T1000 (cell line): ENCODE measurements around the gene DOCK7.
"Not testable (repeated sequence)": the region's sequence is repeated elsewhere in the genome, so short reads cannot be mapped to it uniquely, and the experiment has no call there.

Experiments used
- DNase-seq: peaks from one replicate; lab custom pipeline; 2025; ENCODE audit warnings: mixed read lengths; lab: John Stamatoyannopoulos, UW

Gene DOCK7

DNA sequence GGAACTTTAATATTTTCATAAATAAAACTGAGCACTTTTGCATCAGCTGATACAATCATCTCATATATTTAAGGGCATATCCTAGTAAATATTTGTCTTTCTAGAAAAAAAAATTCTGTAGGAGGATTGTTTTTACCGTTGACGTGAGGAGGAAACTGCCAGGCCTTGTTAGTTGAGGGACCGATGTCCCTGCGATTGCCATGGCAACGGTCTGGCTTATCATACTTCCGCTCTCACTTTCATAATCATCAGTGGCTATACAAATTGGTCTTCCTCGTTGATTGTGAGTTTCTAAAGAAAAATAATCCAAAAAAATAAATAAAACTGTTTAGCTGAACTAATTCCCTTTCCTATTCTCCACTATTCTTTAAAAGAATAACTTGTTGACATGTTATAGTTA, 160.2 kb downstream of the DOCK7 start:
- DNase-seq = no peak

DNA sequence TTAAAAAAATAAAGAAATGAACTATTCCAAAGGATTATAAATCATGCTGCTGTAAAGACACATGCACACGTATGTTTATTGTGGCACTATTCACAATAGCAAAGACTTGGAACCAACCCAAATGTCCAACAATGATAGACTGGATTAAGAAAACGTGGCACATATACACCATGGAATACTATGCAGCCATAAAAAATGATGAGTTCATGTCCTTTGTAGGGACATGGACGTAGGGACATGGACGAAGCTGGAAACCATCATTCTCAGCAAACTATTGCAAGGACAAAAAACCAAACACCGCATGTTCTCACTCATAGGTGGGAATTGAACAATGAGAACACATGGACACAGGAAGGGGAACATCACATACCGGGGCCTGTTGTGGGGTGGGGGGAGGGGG, 160.8 kb downstream of the DOCK7 start:
- not testable (repeated sequence) for DNase-seq

GRCh38 chr1:62523860-62524259, 164.3 kb downstream of the DOCK7 start:
- DNase-seq = no peak

DNA sequence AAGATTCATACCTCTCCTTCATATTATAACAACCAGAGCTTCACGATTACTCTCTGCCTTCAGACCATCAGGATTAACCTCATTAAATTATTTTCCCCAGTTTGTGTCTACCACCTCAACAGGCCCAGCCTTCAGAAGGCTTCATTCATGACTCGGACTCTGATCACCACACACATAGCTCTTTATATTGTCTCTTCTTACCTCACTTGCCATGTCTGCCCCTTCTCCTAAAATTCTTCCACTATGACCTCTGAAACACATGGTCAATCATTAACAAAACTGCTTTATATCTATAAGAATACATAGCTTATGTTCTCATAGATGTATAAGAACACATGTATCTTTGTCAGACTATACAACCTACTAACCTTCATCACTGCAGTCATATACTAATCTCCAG, 171.6 kb downstream of the DOCK7 start:
- no peak for DNase-seq

DNA sequence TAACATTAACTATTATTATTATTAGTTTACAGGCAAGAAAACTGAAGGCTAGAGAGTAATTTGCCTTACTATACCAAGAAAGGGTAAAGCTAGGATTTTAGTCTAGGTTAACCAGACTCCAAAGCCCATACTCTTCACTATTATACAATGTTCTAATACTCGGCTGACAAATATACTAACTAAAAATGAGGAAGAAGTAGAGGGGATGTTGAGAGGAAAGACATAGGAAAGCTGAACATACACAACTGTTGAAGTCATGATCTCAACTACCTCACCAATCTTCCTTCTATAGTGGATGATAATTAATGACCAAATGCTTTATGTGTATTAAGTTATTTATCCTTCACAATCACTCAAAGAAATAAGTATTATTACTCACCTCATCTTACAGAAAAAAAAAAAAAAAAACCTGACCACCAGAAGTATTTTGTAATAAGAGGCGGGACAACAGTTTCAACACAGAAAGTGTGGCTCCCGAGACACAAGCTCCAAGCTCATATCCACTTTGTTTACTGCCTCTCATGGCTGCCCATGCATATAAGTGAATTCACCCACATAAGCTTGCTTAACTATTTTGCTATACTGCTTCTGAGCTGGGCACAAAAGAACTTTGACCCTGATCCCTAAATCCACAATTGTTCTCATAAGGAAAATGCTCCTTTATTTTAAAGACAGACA, 173.3 kb downstream of the DOCK7 start:
- DNase-seq = no peak

DNA sequence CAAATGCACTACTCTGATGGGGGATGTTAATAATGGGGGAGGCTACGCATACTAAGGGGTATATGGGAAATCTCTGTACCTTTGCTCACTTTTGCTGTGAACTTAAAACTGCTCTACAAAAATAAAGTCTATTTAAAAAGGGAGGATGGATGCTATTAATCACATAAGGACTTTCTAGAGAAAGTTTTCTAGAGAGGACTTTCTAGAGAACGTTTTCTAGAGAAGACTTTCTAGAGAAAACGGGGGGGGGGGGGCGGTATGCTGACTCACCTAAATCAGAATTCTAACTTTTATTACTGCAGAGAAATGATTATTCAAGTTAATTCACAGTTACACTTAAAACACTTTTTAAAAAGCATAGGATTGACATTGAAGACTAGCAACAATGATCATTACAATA, 175.2 kb downstream of the DOCK7 start:
- no peak for DNase-seq

- DNase-seq = no peak
Measured at GRCh38 chr1:62509028-62509427, 179.2 kb downstream of the DOCK7 start.

DNA sequence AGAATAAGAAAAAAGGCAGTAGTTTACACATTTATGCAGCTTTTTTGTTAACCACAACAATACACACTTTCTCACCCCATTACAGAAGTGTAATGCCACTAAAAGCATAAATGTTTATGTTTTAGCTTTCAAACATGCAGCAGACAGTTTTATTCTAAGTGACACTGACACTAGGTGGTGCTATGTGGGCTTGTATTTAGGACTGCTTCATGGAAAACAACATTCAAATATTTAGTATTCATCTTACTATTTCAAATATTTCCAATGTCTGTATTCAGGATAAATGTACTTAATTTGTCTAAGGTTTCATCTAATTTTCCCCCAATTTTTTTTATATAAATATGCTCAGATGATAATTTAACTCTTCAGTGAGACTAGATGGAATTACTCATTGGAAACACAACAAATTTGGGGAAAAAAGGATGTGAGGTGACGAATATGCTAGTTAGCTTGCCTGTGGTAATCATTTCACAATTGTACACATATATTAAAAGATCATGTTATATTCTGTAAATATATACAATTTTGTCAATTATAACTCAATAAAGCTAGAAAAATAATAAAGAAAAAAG, 179.9 kb downstream of the DOCK7 start:
- DNase-seq = no peak

GRCh38 chr1:62500210-62500609, 188.0 kb downstream of the DOCK7 start:
- no peak for DNase-seq

- DNase-seq = no peak
Measured at GRCh38 chr1:62494137-62494536, 194.0 kb downstream of the DOCK7 start.

DNA sequence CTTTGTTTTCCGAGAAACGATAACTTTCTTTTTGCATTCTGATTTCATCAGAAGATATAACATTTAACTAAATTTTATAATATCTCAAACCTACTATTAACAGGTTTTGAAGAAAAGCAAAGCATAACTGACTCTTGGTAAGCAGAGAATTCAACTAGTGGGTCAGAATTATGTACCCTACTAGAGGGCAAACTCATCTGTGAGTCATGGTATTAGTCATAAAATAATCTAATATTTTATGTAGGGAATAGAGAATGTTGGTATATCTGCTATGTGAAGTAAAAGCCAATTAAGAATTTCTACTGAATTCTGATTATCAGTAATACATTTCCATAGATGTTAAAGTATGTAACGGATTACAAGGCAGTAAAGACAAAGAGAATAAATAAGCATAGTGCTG, 194.5 kb downstream of the DOCK7 start:
- no peak for DNase-seq

GRCh38 chr1:62492521-62492920, 195.7 kb downstream of the DOCK7 start:
- no peak for DNase-seq

- no peak for DNase-seq
Measured at GRCh38 chr1:62487956-62488355, 200.2 kb downstream of the DOCK7 start.

- no peak for DNase-seq
Measured at GRCh38 chr1:62484824-62485468, 203.2 kb downstream of the DOCK7 start.

DNA sequence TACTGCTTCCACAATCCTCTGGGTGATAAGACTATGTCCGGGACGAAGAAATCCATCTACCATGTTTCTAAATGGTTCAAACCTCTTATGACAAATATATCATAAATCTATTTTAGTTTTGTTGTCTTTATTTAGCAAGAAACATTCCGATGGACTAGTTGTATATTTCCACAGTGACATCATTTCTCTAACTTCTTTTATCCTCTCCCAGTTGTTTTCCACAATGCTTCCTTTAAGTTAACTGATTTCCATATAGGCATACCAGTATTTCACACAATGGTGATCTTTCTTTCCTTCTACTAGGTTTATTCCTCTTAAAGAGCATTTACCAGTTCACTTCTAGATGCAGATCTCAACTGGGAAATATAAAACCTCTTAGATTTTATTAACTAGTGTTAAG, 206.5 kb downstream of the DOCK7 start:
- DNase-seq = no peak

DNA sequence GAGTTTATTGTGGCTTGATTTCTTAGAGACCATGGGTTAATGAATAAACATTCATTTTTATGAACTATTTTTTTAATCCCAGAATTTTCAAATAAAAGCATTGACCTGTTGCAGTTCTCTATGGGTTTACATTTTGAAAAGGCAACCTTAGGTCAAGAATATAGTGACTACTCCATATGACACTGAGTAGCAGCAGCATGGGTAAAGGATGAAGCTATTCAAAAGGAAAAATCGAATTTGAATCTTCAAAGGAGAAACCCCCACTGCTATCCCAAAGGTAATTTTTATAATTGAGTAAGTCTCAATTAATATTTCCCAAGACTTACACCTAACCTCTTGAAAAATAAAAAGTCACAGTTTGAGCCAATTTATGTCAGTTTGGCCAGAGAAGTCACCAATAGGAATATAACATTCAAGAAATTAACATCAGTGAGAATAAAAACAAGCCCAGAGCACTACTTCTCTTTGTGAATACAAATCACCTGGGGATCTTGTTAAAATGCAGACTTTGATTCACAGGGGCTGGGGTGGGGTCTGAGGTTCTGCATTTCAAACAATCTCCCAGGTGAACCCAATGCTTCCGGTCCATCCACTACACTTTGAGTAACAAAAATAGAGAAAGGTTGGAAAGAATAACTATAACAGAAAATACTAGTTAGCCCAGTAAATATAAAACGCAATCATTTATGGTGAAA, 211.5 kb downstream of the DOCK7 start:
- no peak for DNase-seq

DNA sequence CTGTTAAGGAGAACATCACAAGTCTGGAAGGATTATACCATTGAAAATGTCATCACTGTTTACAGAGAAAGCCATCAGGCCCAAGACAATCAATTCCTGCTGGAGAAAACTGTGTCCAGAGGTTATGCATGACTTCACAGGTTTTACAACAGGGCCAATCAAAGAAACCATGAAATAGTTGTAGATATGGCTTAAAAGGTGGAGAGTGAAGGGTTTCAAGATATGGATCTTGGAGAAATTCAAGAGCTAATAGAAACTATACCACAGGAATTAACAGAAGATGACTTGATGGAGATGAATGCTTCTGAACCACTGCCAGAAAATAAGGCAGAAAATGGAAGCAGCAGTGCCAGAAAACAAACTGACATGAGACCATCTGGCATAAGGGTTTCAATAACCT, 221.1 kb downstream of the DOCK7 start:
- no peak for DNase-seq

- no peak for DNase-seq
Measured at GRCh38 chr1:62462370-62462769, 225.8 kb downstream of the DOCK7 start.

GRCh38 chr1:62457955-62458354, 230.2 kb downstream of the DOCK7 start:
- no peak for DNase-seq

- DNase-seq = no peak
Measured at GRCh38 chr1:62452951-62453350, 235.2 kb downstream of the DOCK7 start.

GRCh38 chr1:62450301-62450700, 237.9 kb downstream of the DOCK7 start:
- no peak for DNase-seq

DNA sequence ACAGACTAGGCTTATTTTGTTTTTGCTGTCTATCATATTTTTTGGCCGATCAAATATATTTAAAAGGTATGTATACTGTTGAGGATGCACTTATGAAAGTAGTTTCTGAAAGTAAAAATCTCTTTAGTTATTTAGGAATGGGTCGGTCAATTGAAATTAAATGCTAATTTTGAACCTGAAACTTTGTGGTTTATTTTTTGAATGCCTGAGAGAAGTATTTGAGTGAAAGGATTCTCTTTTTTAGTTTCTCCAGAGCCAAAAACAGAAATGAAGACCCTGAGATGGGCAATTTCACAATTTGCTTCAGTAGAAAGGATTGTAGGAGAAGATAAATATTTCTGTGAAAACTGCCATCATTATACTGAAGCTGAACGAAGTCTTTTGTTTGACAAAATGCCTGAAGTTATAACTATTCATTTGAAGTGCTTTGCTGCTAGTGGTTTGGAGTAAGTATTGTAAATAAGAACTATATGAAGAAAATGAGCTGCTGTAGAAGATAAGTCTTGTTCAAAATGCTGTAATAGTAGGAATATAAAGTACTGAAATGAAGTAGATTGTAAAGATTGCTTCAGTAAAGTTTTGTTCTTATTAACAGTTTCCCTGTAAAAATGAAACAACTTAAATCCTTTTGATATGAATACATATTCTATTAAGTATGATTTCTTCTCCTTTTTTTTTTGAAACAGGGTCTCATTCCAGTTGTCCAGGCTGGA, 239.8 kb downstream of the DOCK7 start:
- DNase-seq = no peak
